Stomach smooth muscle (tissue), 2 donors: ENCODE data around the gene RALA.
"Not testable (repeated sequence)": the region's sequence is repeated elsewhere in the genome, so short reads cannot be mapped to it uniquely, and the experiment has no call there.

ENCODE experiments used
- H3K27ac ChIP-seq: one replicate; pipeline ENCODE4 v1.7.0; 2013; ENCODE audit warnings: mild to moderate bottlenecking, low read length, inconsistent platforms
- H3K27me3 ChIP-seq, 2 donors: one replicate each; pipeline ENCODE4 v1.7.0; 2013; ENCODE audit warnings: low read length in 2 of 2; ENCODE audit not compliant: insufficient read depth in 2 of 2, control insufficient read depth in 1 of 2
- H3K36me3 ChIP-seq, 2 donors: one replicate each; pipeline ENCODE4 v1.7.0; 2013; ENCODE audit warnings: low read length in 2 of 2; ENCODE audit not compliant: control insufficient read depth in 2 of 2, insufficient read depth in 2 of 2
- H3K4me1 ChIP-seq: one replicate; pipeline ENCODE4 v1.7.0; 2013; ENCODE audit warnings: low read length; ENCODE audit not compliant: control insufficient read depth, insufficient read depth
- H3K4me3 ChIP-seq, 2 donors: one replicate each; pipeline ENCODE4 v1.7.0; 2013; ENCODE audit warnings: low read length in 2 of 2
- H3K9ac ChIP-seq, 2 donors: one replicate each; pipeline ENCODE4 v1.7.0; 2013; ENCODE audit warnings: low read length in 2 of 2, mild to moderate bottlenecking in 1 of 2
- H3K9me3 ChIP-seq, 2 donors: one replicate each; pipeline ENCODE4 v1.7.0; 2013; ENCODE audit warnings: low read length in 2 of 2; ENCODE audit not compliant: control insufficient read depth in 2 of 2
- donor health status: healthy.
- donor health status: Pancreatic carcinoma.

Gene RALA

GRCh38 chr7:39670052-39670451 is 46.7 kb downstream of the RALA start:
- no peaks in the 10 kb centered on the region for H3K4me1 ChIP-seq
- no peak overlapping the region for H3K27ac ChIP-seq
- H3K27me3 ChIP-seq = no peaks in the 10 kb centered on the region
- H3K4me3 ChIP-seq = no peak overlapping the region
- no peak overlapping the region for H3K9ac ChIP-seq
- no peaks in the 10 kb centered on the region for H3K36me3 ChIP-seq
- H3K9me3 ChIP-seq = no peaks in the 10 kb centered on the region

DNA sequence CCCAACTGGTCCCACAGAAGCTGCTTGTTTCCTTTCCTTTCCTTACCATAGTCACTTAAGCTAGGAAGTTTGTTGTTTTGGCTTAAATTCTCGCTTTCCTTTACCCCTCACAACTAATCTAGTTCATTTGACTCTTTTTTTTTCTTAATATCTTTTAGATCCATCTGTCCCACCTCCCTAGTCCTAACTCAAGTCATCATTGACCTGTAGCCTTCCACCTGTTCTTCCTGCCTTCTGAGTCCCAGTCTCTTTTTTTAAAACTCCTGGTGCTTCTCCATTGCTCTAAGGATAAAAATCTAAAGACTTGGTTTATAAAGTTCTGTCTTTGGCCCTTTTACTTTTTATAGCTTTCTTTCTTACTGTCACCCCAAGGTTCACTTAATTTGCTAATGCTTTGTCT is 47.6 kb downstream of the RALA start:
- Histone ChIP-seq H3K9me3 (no peaks in the 10 kb centered on the region), H3K36me3 (no peaks in the 10 kb centered on the region), H3K4me3 (no peak overlapping the region), H3K27ac (no peak overlapping the region), H3K27me3 (no peaks in the 10 kb centered on the region), H3K9ac (no peak overlapping the region), H3K4me1 (no peaks in the 10 kb centered on the region)

GRCh38 chr7:39672176-39672575 is 48.8 kb downstream of the RALA start:
- Histone ChIP-seq H3K27me3 (no peaks in the 10 kb centered on the region), H3K4me1 (no peaks in the 10 kb centered on the region), H3K36me3 (no peaks in the 10 kb centered on the region), H3K4me3 (no peak overlapping the region), H3K27ac (no peak overlapping the region), H3K9me3 (no peaks in the 10 kb centered on the region), H3K9ac (no peak overlapping the region)

GRCh38 chr7:39673868-39674267 is 50.5 kb downstream of the RALA start:
- Histone ChIP-seq H3K9me3 (no peaks in the 10 kb centered on the region), H3K4me3 (no peak overlapping the region), H3K9ac (no peak overlapping the region), H3K36me3 (no peaks in the 10 kb centered on the region), H3K27ac (no peak overlapping the region), H3K4me1 (no peaks in the 10 kb centered on the region), H3K27me3 (no peaks in the 10 kb centered on the region)

- no peaks in the 10 kb centered on the region for H3K36me3 ChIP-seq
- no peak overlapping the region for H3K27ac ChIP-seq
- no peaks in the 10 kb centered on the region for H3K9me3 ChIP-seq
- no peak overlapping the region for H3K4me3 ChIP-seq
- H3K9ac ChIP-seq = no peak overlapping the region
- no peaks in the 10 kb centered on the region for H3K27me3 ChIP-seq
- no peaks in the 10 kb centered on the region for H3K4me1 ChIP-seq
These were observed 51.0 kb downstream of the RALA start for GRCh38 chr7:39674406-39674805.

GRCh38 chr7:39676346-39676745 is 53.0 kb downstream of the RALA start:
- Histone ChIP-seq H3K4me3 (no peak overlapping the region), H3K27me3 (no peaks in the 10 kb centered on the region), H3K36me3 (no peaks in the 10 kb centered on the region), H3K9me3 (no peaks in the 10 kb centered on the region), H3K27ac (no peak overlapping the region), H3K9ac (no peak overlapping the region), H3K4me1 (no peaks in the 10 kb centered on the region)

DNA sequence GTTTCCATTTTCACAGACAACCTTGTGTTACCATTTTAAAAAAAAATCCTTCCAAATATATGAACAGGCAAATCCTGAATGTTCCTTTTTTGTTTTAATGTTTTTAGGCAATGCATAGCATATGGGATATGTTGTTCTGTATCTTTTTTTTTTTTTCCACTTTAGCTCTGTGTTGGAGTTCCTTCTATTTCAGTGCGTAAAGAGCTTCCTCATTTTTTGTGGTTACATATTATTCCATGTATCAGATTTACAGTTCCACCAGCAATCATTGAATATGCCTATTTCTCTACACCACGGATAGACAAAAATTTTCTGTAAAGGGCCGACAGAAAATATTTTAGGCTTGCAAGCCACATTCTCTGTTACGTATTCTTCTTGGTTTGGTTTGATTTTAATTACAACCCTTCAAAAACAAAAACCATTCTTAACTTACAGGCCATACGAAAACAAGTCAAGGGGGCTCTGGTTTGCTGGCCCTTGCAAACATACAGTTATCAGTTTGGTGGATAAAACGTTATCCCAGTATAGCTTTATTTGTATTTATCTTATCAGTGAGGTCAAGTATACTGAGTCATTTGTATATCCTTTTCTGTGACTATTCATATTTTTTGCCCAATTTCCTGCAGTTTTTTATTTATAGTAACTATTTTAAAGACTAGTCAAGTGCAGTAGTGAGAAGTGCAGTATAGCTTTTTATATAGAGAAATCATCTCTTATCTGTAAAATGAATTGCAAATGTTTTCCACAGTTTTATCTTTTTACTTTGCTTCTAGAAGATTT is 55.7 kb downstream of the RALA start:
- H3K4me3 ChIP-seq = no peak overlapping the region
- H3K27me3 ChIP-seq = no peaks in the 10 kb centered on the region
- no peaks in the 10 kb centered on the region for H3K4me1 ChIP-seq
- H3K9me3 ChIP-seq = no peaks in the 10 kb centered on the region
- H3K36me3 ChIP-seq = no peaks in the 10 kb centered on the region
- no peak overlapping the region for H3K27ac ChIP-seq
- H3K9ac ChIP-seq = no peak overlapping the region

- H3K36me3 ChIP-seq, H3K9ac ChIP-seq, H3K4me3 ChIP-seq, H3K4me1 ChIP-seq, H3K9me3 ChIP-seq, H3K27ac ChIP-seq, H3K27me3 ChIP-seq: not testable (repeated sequence)
These were observed 56.5 kb downstream of the RALA start for GRCh38 chr7:39679874-39680273.

DNA sequence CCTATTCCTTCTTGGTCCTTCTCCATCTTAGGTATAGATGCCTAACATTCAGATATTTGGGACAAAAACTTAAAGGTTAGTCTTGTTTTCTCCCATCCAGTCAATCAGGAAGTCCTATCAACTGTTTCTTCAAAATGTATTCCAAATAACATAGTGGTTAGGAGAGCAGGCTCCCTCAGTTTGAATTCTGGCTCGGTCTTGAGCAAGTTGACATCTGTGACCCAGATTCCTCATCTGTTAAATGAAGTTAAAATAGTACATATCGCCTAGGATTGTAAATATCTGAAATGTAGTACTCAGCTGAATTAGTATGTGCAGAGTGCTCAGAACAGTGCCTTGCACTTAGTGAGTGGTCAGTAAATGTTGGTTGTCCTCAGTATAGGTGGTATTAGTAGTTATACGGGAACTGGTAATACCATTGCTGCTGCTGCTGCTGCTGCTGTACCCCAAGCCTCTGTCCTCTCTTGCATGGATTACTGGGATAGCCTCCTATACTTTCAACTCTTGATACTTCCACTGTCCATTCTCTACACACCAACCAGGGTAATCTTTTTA is 58.6 kb downstream of the RALA start:
- no peak overlapping the region for H3K27ac ChIP-seq

DNA sequence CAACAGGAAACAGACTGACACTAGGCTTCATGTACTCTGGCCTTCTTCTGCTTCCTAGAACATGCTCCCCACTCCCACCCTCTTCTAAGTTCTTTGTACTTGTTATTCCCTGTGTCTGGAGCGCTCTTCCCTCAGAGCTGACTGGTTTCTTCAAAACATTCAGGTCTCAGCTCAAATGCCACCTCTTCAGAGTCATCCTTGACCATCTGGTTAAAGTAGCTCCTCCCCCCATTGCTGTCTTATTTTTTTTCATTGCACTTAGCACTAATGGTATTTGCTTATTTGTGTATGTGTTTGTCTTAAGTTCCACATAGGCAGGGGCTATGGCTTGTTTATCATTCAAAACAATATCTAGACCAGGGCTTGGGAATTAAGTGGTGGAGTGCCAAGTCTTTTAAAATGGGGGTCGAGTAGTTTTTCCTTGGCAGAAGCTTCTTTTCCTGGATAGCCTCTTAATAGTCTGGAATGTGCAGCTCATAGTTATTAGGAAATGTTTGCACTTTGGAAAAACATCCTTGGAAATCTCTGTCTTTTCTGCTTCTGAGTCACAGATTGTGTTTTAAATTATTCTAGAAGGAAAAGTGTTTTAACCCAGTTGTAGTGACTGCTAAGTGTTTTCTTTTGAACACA is 60.0 kb downstream of the RALA start:
- Histone ChIP-seq H3K27me3 (no peaks in the 10 kb centered on the region), H3K36me3 (no peaks in the 10 kb centered on the region), H3K9ac (no peak overlapping the region), H3K27ac (no peak overlapping the region), H3K4me1 (no peaks in the 10 kb centered on the region), H3K9me3 (no peaks in the 10 kb centered on the region), H3K4me3 (no peak overlapping the region)

More for the DNA sequence above, 58.6 kb downstream of the RALA start:
- Histone ChIP-seq H3K9ac (no peak overlapping the region), H3K4me3 (no peak overlapping the region), H3K36me3 (no peaks in the 10 kb centered on the region), H3K27me3 (no peaks in the 10 kb centered on the region), H3K9me3 (no peaks in the 10 kb centered on the region), H3K4me1 (no peaks in the 10 kb centered on the region)
